HG03342 (cell line): Measurements from ENCODE around the gene MYO16.

Experiments used
- ATAC-seq: cut with Tn5 transposase; IDR thresholded peaks from one replicate; pipeline ENCODE4 v1.9.1; 2021; ENCODE audit warnings: mild to moderate bottlenecking, moderate library complexity; ENCODE audit not compliant: unreplicated experiment

The MYO16 gene

GRCh38 chr13:108629181-108629752, at the start of gene MYO16:
Gene MYO16 (plus strand): TSS chr13:108629611. CDS start chr13:108629845, 234 bp downstream.
- no peak for ATAC-seq

- no peak for ATAC-seq
Observed at GRCh38 chr13:108586826-108587225, 42.6 kb upstream of the MYO16 start.

GRCh38 chr13:108588516-108588915, 40.9 kb upstream of the MYO16 start:
- no peak for ATAC-seq

GRCh38 chr13:108594153-108594552, 35.3 kb upstream of the MYO16 start:
- ATAC-seq = no peak

- ATAC-seq = no peak
Observed at GRCh38 chr13:108595436-108596274, 33.8 kb upstream of the MYO16 start.

GRCh38 chr13:108597943-108598342, 31.5 kb upstream of the MYO16 start:
- ATAC-seq = no peak

- ATAC-seq = no peak
Observed at GRCh38 chr13:108606424-108606823, 23.0 kb upstream of the MYO16 start.

GRCh38 chr13:108609353-108609752, 20.1 kb upstream of the MYO16 start:
- ATAC-seq = no peak

GRCh38 chr13:108610507-108610906, 18.9 kb upstream of the MYO16 start:
- no peak for ATAC-seq

- no peak for ATAC-seq
Observed at GRCh38 chr13:108615241-108615640, 14.2 kb upstream of the MYO16 start.

- ATAC-seq = no peak
Observed at GRCh38 chr13:108618233-108618632, 11.2 kb upstream of the MYO16 start.

GRCh38 chr13:108621462-108621861, 7.9 kb upstream of the MYO16 start:
- ATAC-seq = no peak

- no peak for ATAC-seq
Observed at GRCh38 chr13:108624108-108624507, 5.3 kb upstream of the MYO16 start.

GRCh38 chr13:108624979-108625378, 4.4 kb upstream of the MYO16 start:
- no peak for ATAC-seq

GRCh38 chr13:108629988-108630387, 577 bp downstream of the MYO16 start:
- no peak for ATAC-seq

GRCh38 chr13:108632649-108633167, 3.3 kb downstream of the MYO16 start:
- ATAC-seq = no peak

GRCh38 chr13:108638901-108639300, 9.5 kb downstream of the MYO16 start:
- no peak for ATAC-seq

- no peak for ATAC-seq
Observed at GRCh38 chr13:108643646-108644353, 14.4 kb downstream of the MYO16 start.

- no peak for ATAC-seq
Observed at GRCh38 chr13:108645376-108645775, 16.0 kb downstream of the MYO16 start.

- ATAC-seq = no peak
Observed at GRCh38 chr13:108650271-108650670, 20.9 kb downstream of the MYO16 start.

- ATAC-seq = no peak
Observed at GRCh38 chr13:108656742-108657141, 27.3 kb downstream of the MYO16 start.

- no peak for ATAC-seq
Observed at GRCh38 chr13:108657519-108657918, 28.1 kb downstream of the MYO16 start.
